Hepatocyte (in vitro differentiated cells): Measurements from ENCODE around the gene HNRNPA1. TPM values are rescaled to one million over a fixed set of nuclear protein-coding genes. Genes with fewer than 3 reads are reported as not detected.

Experiments
- DNase-seq: peaks from one replicate; pipeline ENCODE4 v3.0.0-alpha.2; 2016; ENCODE audit warnings: low spot score
- H2AFZ ChIP-seq: fragments of 200-600 bp; sonication (generic); 2 replicates; pipeline ENCODE4 v1.6.0; 2016; ENCODE audit warnings: antibody characterized with exemption, mild to moderate bottlenecking
- H3K27ac ChIP-seq: fragments of 200-600 bp; sonication (generic); 2 replicates; pipeline ENCODE4 v1.5.1; 2016; ENCODE audit warnings: mild to moderate bottlenecking
- H3K27me3 ChIP-seq: fragments of 200-600 bp; sonication (generic); 2 replicates; pipeline ENCODE4 v1.6.1; 2016
- H3K36me3 ChIP-seq: fragments of 200-600 bp; sonication (generic); replicated peaks from 2 replicates; pipeline ENCODE4 v1.5.1; 2016; ENCODE audit warnings: low read depth; ENCODE audit not compliant: insufficient read depth
- H3K4me1 ChIP-seq: fragments of 200-600 bp; sonication (generic); 2 replicates; pipeline ENCODE4 v1.5.1; 2016; ENCODE audit warnings: mild to moderate bottlenecking, moderate library complexity; ENCODE audit not compliant: insufficient read depth
- H3K4me2 ChIP-seq: fragments of 200-600 bp; sonication (generic); 2 replicates; pipeline ENCODE4 v1.6.0; 2016
- H3K4me3 ChIP-seq: fragments of 200-600 bp; sonication (generic); 2 replicates; pipeline ENCODE4 v1.5.1; 2016; ENCODE audit warnings: mild to moderate bottlenecking
- H3K79me2 ChIP-seq: fragments of 200-600 bp; sonication (generic); 2 replicates; pipeline ENCODE4 v1.6.0; 2017; ENCODE audit warnings: mild to moderate bottlenecking
- H3K9me2 ChIP-seq: fragments of 200-600 bp; sonication (generic); replicated peaks from 2 replicates; pipeline ENCODE4 v1.6.0; 2017; ENCODE audit warnings: mild to moderate bottlenecking; ENCODE audit not compliant: insufficient read depth
- H3K9me3 ChIP-seq: fragments of 200-600 bp; sonication (generic); 2 replicates; pipeline ENCODE4 v1.5.1; 2016; ENCODE audit warnings: low read depth, mild to moderate bottlenecking
- H4K20me1 ChIP-seq: fragments of 200-600 bp; sonication (generic); 2 replicates; pipeline ENCODE4 v1.6.0; 2016; ENCODE audit warnings: mild to moderate bottlenecking; ENCODE audit not compliant: insufficient read depth, poor library complexity, severe bottlenecking
- EZH2 ChIP-seq: fragments of 200-600 bp; sonication (generic); IDR thresholded peaks from 2 replicates; pipeline ENCODE4 v1.6.1; 2016; ENCODE audit warnings: antibody characterized with exemption, mild to moderate bottlenecking, borderline replicate concordance
- EZH2phosphoT487 ChIP-seq: fragments of 200-600 bp; sonication (generic); IDR thresholded peaks from one replicate; pipeline ENCODE4 v1.6.1; 2018; ENCODE audit warnings: antibody characterized with exemption, mild to moderate bottlenecking, low read depth, moderate library complexity; ENCODE audit not compliant: unreplicated experiment, severe bottlenecking
- WGBS: methylation state at CpG from one replicate; pipeline ENCODE4 v1.1.6; 2016; ENCODE audit warnings: low lambda C conversion rate; ENCODE audit errors: missing lambda C conversion rate; 5-methylcytosine and 5-hydroxymethylcytosine counted together
- polyA plus RNA-seq: library from polyadenylated mRNA; unstranded; fragments of >200 nt; fragmentation: Nextera tagmentation; extraction: Ambion mirVana; gene quantifications from 2 replicates; pipeline ENCODE4 v1.2.1, GENCODE V29; 2016
- total RNA-seq: library from RNA; depleted of rRNA; stranded (reverse); fragments of >200 nt; gene quantifications from 2 replicates; pipeline ENCODE4 v1.2.3, GENCODE V29; 2014
- TF ChIP-seq, protein P1 (sequence below): fragments of 200-600 bp; sonication (generic); IDR thresholded peaks from 2 replicates; pipeline ENCODE4 v1.5.1; 2016; ENCODE audit warnings: antibody characterized with exemption, mild to moderate bottlenecking; ENCODE audit not compliant: poor library complexity

HNRNPA1 gene
- total and polyA plus RNA-seq, 2 experiments from 2014 or later, result 467 to 482 TPM

DNA sequence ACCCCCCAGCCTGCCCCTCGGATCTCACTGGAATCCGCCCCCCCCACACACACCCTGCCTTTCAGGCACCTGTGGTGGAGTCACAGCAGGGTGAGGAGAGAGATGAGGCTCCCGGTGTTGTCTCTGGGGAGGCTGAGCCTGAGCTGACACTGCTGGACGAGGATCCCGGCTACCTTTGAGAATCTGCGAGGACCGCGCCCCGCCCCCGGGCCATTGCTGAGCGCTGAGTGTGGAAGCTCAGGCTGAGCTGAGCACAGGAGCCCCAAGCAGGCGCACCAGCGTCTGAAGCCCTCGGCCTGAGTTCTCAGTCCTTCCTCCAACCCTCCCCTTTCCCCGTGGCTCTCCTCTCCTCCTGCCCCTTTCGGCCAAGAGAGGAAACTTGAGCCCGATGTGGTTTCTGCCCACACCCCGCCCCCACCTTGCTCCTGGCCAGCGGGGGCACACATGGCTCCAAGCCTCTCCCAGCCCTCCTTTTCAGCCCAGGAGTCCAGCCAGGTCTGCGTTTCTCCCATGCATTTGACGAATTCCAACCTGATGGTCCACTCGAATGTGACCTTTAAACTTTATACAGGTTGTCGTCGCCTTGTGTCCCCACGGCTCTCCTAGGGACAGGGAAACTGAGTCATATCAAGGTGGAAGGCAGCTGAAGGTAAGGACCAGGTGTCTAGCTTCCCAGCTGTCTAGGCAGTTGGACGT, 20.4 kb downstream of the HNRNPA1 start, which contains the start of gene NFE2:
NFE2 (minus strand) TSS at position 284 of the 696 bp plus-strand sequence. CDS start 5,767 bp downstream, outside the sequence.
- Histone ChIP-seq H2AFZ (peak within 1 kb of the TSS; percentile 8), H3K4me1 (peaks cover 20% of the 10 kb centered on the region), H4K20me1 (no peaks in the 10 kb centered on the region), H3K27ac (peak within 1 kb of the TSS; percentile 9), H3K4me3 (no peak within 1 kb of the TSS), H3K36me3 (no peaks in the 10 kb centered on the region), H3K4me2 (peak within 1 kb of the TSS; percentile 83), H3K9me2 (no peaks in the 10 kb centered on the region), H3K79me2 (no peaks in the 10 kb centered on the region), H3K9me3 (no peaks in the 10 kb centered on the region), H3K27me3 (peaks cover 2% of the 10 kb centered on the region)
- 4% methylated on average over 17 of the region's 26 CpGs for WGBS
- TF ChIP-seq EZH2phosphoT487, result no peak
- TF ChIP-seq, protein P1, sequence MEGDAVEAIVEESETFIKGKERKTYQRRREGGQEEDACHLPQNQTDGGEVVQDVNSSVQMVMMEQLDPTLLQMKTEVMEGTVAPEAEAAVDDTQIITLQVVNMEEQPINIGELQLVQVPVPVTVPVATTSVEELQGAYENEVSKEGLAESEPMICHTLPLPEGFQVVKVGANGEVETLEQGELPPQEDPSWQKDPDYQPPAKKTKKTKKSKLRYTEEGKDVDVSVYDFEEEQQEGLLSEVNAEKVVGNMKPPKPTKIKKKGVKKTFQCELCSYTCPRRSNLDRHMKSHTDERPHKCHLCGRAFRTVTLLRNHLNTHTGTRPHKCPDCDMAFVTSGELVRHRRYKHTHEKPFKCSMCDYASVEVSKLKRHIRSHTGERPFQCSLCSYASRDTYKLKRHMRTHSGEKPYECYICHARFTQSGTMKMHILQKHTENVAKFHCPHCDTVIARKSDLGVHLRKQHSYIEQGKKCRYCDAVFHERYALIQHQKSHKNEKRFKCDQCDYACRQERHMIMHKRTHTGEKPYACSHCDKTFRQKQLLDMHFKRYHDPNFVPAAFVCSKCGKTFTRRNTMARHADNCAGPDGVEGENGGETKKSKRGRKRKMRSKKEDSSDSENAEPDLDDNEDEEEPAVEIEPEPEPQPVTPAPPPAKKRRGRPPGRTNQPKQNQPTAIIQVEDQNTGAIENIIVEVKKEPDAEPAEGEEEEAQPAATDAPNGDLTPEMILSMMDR, result no peak
- no peak for TF ChIP-seq EZH2
- DNase-seq, result peak; percentile 87

DNA sequence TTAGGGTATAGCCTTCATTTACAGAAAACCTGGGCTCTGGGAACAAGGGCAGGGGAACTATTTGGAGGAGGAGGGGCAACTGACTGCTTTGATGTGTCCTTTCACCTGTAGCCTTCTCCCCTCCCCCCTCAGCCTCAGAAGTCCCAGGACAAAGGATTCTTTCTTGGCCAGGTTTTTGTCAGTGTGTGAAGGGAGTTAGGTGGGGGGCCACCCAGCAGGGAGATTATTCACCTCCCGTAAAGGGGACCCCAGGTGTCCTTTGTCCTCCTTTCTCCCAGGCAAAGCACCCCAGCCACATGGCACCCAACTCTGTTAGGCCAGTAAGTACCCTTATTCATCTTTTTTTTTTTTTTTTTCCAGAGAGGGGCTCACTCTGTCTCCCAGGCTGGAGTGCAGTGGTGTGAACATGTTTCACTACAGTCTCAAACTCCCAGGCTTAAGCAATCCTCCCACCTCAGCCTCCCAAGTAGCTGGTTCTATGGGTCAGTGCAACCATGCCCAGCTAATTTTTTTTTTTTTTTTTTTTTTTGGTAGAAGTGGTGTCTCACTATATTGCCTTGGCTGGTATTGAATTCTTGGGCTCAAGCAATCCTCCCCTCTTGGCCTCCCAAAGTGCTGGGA, 21.0 kb downstream of the HNRNPA1 start:
- no peak for TF ChIP-seq EZH2
- no peak for TF ChIP-seq EZH2phosphoT487
- TF ChIP-seq, protein P1, result no peak
- Histone ChIP-seq H3K27me3 (peaks cover 2% of the 10 kb centered on the region), H3K4me1 (peaks cover 20% of the 10 kb centered on the region), H3K79me2 (no peaks in the 10 kb centered on the region), H3K9me3 (no peaks in the 10 kb centered on the region), H3K4me3 (no peak overlapping the region), H3K27ac (peak overlapping the region; percentile 9), H2AFZ (peak overlapping the region; percentile 8), H3K4me2 (peak overlapping the region; percentile 83), H3K9me2 (no peaks in the 10 kb centered on the region), H3K36me3 (no peaks in the 10 kb centered on the region), H4K20me1 (no peaks in the 10 kb centered on the region)
- WGBS, result 38% methylated on average over 1 of the region's 1 CpG
- no peak for DNase-seq

DNA sequence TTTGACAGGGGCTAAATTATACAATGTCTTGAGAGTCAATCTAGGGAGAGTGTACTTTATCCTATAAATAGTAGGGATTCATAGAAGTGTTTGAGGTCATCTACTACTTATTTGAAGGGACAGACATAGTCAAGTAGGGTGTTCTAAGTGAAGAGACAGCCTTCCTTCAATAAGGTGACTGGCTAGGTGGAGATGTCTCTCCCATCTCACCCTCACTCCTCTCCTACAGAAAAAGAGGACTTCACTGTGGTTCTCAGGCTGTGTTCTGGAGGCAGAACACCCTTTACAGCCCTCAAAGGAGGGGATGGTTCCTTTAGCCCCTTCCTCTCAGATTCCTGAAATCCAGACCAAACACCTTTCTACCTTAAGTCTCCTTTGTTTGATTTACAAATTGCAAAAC, 23.1 kb downstream of the HNRNPA1 start:
- H4K20me1 ChIP-seq, result no peaks in the 10 kb centered on the region
- TF ChIP-seq EZH2 (no peak), EZH2phosphoT487 (no peak)
- TF ChIP-seq, protein P1, result no peak
- peaks cover 2% of the 10 kb centered on the region for H3K27me3 ChIP-seq
- H3K4me2 ChIP-seq, result no peak overlapping the region
- peaks cover 20% of the 10 kb centered on the region for H3K4me1 ChIP-seq
- no peaks in the 10 kb centered on the region for H3K9me3 ChIP-seq
- H3K9me2 ChIP-seq, result no peaks in the 10 kb centered on the region
- no peak overlapping the region for H3K27ac ChIP-seq
- H3K36me3 ChIP-seq, result no peaks in the 10 kb centered on the region
- H2AFZ ChIP-seq, result no peak overlapping the region
- H3K4me3 ChIP-seq, result no peak overlapping the region
- H3K79me2 ChIP-seq, result no peaks in the 10 kb centered on the region
- no peak for DNase-seq
